PFSK-1 (cell line): ENCODE data around the gene BRSK2.

Source experiments
- FOXP2 ChIP-seq: optimal IDR thresholded peaks from 2 replicates; pipeline ENCODE3; 2011; ENCODE audit warnings: borderline replicate concordance, control low read depth, inconsistent platforms; ENCODE audit not compliant: insufficient read depth; ENCODE audit errors: extremely low read length, extremely low read depth
- POLR2AphosphoS5 ChIP-seq: IDR thresholded peaks from 2 replicates; pipeline ENCODE4 v1.6.1; 2012; ENCODE audit warnings: low read depth, mild to moderate bottlenecking, control low read depth, low read length, moderate library complexity
- SIN3A ChIP-seq: IDR thresholded peaks from 2 replicates; pipeline ENCODE4 v1.6.1; 2012; ENCODE audit warnings: mild to moderate bottlenecking, low read length, moderate library complexity, borderline replicate concordance; ENCODE audit not compliant: insufficient read depth
- TAF1 ChIP-seq: IDR thresholded peaks from 2 replicates; pipeline ENCODE4 v1.6.1; 2012; ENCODE audit warnings: low read length, control low read depth, borderline replicate concordance; ENCODE audit not compliant: insufficient read depth
- TF ChIP-seq, protein P1 (sequence below), 2 experiments: IDR thresholded peaks; 2 replicates each; pipeline versions ENCODE4 v1.6.1 to v1.8.0; 2011 to 2012; ENCODE audit warnings: low read depth in 2 of 2, low read length in 2 of 2, control low read depth in 1 of 2, inconsistent platforms in 1 of 2, mild to moderate bottlenecking in 1 of 2, moderate library complexity in 1 of 2; ENCODE audit not compliant: insufficient read depth in 1 of 2

BRSK2 gene

DNA sequence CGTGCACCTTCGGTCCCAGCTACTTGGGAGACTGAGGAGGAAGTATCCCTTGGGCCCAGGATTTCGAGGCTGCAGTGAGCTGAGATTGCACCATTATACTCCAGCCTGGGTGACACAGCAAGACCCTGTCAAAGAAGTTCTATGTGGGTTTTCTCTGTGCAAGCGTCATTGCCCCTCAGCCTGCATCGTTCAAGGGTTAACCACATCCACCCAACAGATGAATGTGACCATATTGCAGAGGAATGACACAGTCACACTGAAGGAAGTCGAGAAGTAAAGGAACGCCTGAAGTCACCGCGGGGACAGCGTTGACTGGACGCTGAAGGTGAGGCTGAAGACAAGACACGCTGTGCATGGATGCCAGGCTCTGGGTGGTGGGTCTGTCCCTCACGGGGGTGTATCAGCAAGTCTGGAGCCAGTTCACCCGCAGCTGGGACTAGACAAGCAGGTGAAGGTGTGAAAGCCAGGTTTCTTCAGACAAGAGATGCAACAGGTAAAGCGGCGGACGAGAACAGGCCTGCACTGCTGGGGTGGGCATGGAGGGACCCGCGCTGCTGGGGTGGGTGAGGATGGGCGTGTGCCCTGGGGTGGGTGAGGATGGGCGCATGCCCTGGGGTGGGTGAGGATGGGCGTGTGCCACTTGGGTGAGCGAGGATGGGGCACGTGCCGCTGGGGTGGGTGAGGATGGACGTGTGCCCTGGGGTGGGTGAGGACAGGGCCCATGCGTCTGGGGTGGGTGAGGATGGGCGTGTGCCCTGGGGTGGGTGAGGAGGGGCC, 43.8 kb upstream of the BRSK2 start:
- TF ChIP-seq, protein P1, sequence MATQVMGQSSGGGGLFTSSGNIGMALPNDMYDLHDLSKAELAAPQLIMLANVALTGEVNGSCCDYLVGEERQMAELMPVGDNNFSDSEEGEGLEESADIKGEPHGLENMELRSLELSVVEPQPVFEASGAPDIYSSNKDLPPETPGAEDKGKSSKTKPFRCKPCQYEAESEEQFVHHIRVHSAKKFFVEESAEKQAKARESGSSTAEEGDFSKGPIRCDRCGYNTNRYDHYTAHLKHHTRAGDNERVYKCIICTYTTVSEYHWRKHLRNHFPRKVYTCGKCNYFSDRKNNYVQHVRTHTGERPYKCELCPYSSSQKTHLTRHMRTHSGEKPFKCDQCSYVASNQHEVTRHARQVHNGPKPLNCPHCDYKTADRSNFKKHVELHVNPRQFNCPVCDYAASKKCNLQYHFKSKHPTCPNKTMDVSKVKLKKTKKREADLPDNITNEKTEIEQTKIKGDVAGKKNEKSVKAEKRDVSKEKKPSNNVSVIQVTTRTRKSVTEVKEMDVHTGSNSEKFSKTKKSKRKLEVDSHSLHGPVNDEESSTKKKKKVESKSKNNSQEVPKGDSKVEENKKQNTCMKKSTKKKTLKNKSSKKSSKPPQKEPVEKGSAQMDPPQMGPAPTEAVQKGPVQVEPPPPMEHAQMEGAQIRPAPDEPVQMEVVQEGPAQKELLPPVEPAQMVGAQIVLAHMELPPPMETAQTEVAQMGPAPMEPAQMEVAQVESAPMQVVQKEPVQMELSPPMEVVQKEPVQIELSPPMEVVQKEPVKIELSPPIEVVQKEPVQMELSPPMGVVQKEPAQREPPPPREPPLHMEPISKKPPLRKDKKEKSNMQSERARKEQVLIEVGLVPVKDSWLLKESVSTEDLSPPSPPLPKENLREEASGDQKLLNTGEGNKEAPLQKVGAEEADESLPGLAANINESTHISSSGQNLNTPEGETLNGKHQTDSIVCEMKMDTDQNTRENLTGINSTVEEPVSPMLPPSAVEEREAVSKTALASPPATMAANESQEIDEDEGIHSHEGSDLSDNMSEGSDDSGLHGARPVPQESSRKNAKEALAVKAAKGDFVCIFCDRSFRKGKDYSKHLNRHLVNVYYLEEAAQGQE (IDR thresholded peaks at IDR 0.05; ENCODE audit: insufficient read depth in 1 of 2, low read depth in 2 of 2, low read length in 2 of 2) = no peak
- TF ChIP-seq SIN3A (no peak), POLR2AphosphoS5 (no peak), TAF1 (no peak), FOXP2 (no peak)

DNA sequence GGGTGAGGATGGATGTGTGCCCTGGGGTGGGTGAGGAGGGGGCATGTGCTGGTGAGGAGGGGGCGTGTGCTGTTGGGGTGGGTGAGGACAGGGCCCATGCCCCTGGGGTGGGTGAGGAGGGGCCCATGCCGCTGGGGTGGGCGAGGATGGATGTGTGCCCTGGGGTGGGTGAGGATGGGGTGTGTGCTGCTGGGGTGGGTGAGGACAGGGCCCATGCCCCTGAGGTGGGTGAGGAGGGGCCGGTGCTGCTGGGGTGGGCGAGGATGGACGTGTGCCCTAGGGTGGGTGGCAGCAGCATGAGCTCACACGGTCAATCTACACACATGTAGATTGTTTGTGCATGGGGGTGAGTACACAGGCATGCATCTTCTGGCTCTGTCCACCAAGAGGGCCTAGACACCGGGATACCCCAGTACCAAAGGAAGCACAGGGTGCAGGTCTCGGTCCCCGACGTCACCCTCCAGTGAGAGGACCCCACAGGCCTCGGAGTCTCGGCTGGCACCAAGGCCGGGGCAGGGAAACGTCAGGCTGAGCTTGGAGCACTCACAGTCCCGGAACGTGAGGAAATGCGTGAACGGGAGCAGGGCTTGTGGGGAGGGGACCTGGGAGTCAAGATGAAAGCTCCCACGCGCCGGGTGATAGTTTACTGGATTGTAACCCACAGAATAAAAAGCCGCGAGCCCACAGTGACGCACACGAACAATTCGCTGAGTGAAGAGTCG, 42.9 kb upstream of the BRSK2 start:
- TF ChIP-seq POLR2AphosphoS5 (no peak), TAF1 (no peak), SIN3A (no peak), FOXP2 (no peak)
- TF ChIP-seq, protein P1 (IDR thresholded peaks at IDR 0.05; ENCODE audit: insufficient read depth in 1 of 2, low read depth in 2 of 2, low read length in 2 of 2) = no peak

DNA sequence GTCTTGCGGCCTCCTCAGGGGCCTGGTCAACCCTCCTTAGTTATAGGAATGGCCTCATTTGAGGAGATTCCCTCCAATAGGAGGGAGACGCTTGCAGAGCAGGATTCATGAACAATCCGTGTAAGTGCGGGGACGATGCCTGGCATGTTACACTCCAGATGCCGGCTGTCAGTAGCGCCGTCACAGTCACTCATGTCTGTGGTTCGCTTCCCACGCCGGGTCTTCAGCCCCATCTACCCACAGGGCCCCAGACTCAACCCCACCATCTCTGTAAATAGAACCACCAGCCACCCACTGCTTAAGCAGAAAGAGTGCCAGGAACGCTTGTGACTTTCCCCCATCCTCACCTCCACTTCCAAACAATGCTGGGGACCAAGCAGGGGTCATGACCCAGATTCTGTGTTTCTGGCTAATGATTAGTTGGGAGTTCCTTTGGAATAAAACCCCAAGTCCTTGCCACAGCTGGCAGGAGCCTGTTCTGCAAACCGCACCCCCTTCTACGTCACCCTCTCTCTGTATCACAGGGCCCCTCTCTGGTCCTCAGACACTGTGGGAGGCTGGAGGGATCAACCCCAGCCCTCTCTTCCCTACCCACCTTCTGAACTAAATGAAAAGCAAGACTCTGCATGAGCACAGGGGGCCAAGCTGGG, 41.5 kb upstream of the BRSK2 start:
- no peak for TF ChIP-seq POLR2AphosphoS5
- TF ChIP-seq, protein P1 (IDR thresholded peaks at IDR 0.05; ENCODE audit: insufficient read depth in 1 of 2, low read depth in 2 of 2, low read length in 2 of 2) = no peak
- TF ChIP-seq FOXP2 = no peak
- no peak for TF ChIP-seq TAF1
- TF ChIP-seq SIN3A = no peak

DNA sequence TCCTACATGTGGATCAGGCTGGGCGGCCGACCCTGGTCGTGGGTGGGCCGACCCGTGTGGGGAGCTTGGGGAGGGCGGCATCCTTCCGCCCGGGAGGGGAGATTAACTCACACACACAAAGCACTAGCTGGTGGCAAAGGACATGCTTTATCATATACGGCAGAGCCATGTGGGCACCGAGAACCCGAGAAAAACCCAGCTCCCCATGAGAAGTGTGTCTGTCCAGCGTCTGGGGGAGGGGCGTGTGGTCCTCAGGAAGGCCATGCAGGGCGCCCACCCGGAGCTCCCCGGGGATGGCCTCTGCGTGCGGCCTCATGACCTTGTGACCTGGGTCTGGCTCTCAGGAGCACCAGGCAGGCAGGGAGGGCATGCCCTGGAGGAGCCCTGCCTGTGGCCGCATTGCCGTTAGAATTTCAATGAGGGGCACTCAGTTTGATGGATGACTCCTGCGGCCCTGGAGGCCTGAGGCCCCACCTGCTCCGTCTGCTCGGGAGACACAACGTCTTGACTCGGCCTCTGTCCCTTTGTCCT, 40.9 kb upstream of the BRSK2 start:
- no peak for TF ChIP-seq POLR2AphosphoS5
- no peak for TF ChIP-seq FOXP2
- TF ChIP-seq, protein P1 (IDR thresholded peaks at IDR 0.05; ENCODE audit: insufficient read depth in 1 of 2, low read depth in 2 of 2, low read length in 2 of 2) = no peak
- TF ChIP-seq SIN3A = no peak
- no peak for TF ChIP-seq TAF1
